Fibroblast of lung (primary cell): ENCODE measurements around the gene DNAJC17. TPM values are rescaled to one million over a fixed set of nuclear protein-coding genes. Genes with fewer than 3 reads are reported as not detected.

ENCODE experiments used
- DNase-seq, 2 donors: peaks; one replicate each; pipeline versions ENCODE4 v3.0.0 to v3.0.0-alpha.2; 2010; ENCODE audit warnings: low read depth in 2 of 2
- H2AFZ ChIP-seq: 2 replicates; pipeline ENCODE4 v1.5.1; 2012; ENCODE audit warnings: low read length, control low read depth, inconsistent platforms
- H3K27ac ChIP-seq: 2 replicates; pipeline ENCODE4 v1.5.1; 2011; ENCODE audit warnings: low read length, control low read depth; ENCODE audit not compliant: insufficient read depth
- H3K27me3 ChIP-seq: 2 replicates; pipeline ENCODE4 v1.5.1; 2011; ENCODE audit warnings: mild to moderate bottlenecking, low read length; ENCODE audit not compliant: control insufficient read depth, insufficient read depth
- H3K36me3 ChIP-seq: 2 replicates; pipeline ENCODE4 v1.5.1; 2011; ENCODE audit warnings: low read length; ENCODE audit not compliant: control insufficient read depth, insufficient read depth
- H3K4me1 ChIP-seq: 2 replicates; pipeline ENCODE4 v1.5.1; 2011; ENCODE audit warnings: low read length; ENCODE audit not compliant: control insufficient read depth, insufficient read depth; ENCODE audit errors: extremely low read depth
- H3K4me2 ChIP-seq: 2 replicates; pipeline ENCODE4 v1.5.1; 2011; ENCODE audit warnings: low read length, control low read depth; ENCODE audit not compliant: insufficient read depth; ENCODE audit errors: extremely low read depth
- H3K4me3 ChIP-seq, 4 experiments: fragments of 200-600 bp in 1 of 4; sonication (generic) in 1 of 4; replicated peaks in 1 of 4; 2 replicates each; pipeline ENCODE4 v1.5.1; 2011 to 2016; ENCODE audit warnings: low read length in 4 of 4, low read depth in 3 of 4, mild to moderate bottlenecking in 3 of 4, control low read depth in 2 of 4, inconsistent platforms in 1 of 4, mixed read lengths in 1 of 4; ENCODE audit not compliant: insufficient read depth in 1 of 4; ENCODE audit errors: control extremely low read depth in 1 of 4
- H3K79me2 ChIP-seq: 2 replicates; pipeline ENCODE4 v1.5.1; 2012; ENCODE audit warnings: mild to moderate bottlenecking, low read length, inconsistent platforms; ENCODE audit not compliant: control insufficient read depth, insufficient read depth
- H3K9ac ChIP-seq: 2 replicates; pipeline ENCODE4 v1.5.1; 2011; ENCODE audit warnings: mild to moderate bottlenecking, low read length, control low read depth; ENCODE audit not compliant: insufficient read depth
- H3K9me3 ChIP-seq: 2 replicates; pipeline ENCODE4 v1.5.1; 2012; ENCODE audit warnings: low read depth, low read length; ENCODE audit not compliant: control insufficient read depth, insufficient read depth
- H4K20me1 ChIP-seq: 2 replicates; pipeline ENCODE4 v1.5.1; 2011; ENCODE audit warnings: low read length; ENCODE audit not compliant: control insufficient read depth, insufficient read depth; ENCODE audit errors: extremely low read depth
- EZH2 ChIP-seq: IDR thresholded peaks from 2 replicates; pipeline ENCODE4 v1.5.1; 2012; ENCODE audit warnings: low read length, control low read depth, mild to moderate bottlenecking; ENCODE audit errors: missing control alignments
- polyA plus RNA-seq, 2 donors: library from polyadenylated mRNA; depleted of rRNA in 1 of 2; stranded (reverse) in 1 of 2; unstranded in 1 of 2; fragments of >200 nt; gene quantifications; 2 replicates each; pipeline ENCODE4 v1.2.1, GENCODE V29; 2011 to 2012; ENCODE audit warnings: missing spikeins in 1 of 2
- total RNA-seq: library from RNA; depleted of rRNA; stranded (reverse); fragments of >200 nt; gene quantifications from 2 replicates; pipeline ENCODE4 v1.2.1, GENCODE V29; 2014
- TF ChIP-seq, protein P1 (sequence below), 2 donors: IDR thresholded peaks in 1 of 2; conservative IDR thresholded peaks in 1 of 2; 1 replicate in 1 of 2; 2 replicates in 1 of 2; pipeline ENCODE4 v1.5.1; 2011 to 2012; ENCODE audit warnings: low read length in 2 of 2, control low read depth in 1 of 2, inconsistent platforms in 1 of 2, low read depth in 1 of 2, mild to moderate bottlenecking in 1 of 2

DNAJC17 gene
- total and polyA plus RNA-seq, 2 donors (not counting 1 experiment from before 2014, with no cell fraction given), result 17.7 to 41.8 TPM

DNA sequence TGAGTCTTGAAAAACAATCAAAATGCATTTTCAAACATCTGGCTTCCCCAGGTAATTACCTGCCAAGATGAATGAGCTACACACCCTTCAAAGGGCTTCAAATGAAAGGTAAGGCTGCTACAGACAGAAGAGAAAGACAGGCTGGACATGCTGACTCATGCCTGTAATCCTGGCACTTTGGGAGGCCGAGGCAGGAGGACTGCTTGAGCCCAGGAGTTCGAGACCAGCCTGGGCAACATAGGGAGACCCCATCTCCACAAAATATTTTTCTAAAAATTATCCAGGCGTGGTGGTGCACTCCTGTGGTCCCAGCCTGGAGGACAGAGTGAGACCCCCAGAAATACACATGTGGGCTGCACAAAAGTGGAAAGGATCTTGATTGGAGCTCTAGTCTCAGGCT, 14.9 kb downstream of the DNAJC17 start:
- Histone ChIP-seq H3K36me3 (no peaks in the 10 kb centered on the region), H3K27me3 (no peaks in the 10 kb centered on the region), H3K9me3 (no peaks in the 10 kb centered on the region), H3K27ac (no peak overlapping the region), H4K20me1 (no peaks in the 10 kb centered on the region), H2AFZ (no peak overlapping the region), H3K9ac (no peak overlapping the region), H3K79me2 (peaks cover 8% of the 10 kb centered on the region), H3K4me1 (peaks cover 9% of the 10 kb centered on the region), H3K4me3 (no peak overlapping the region), H3K4me2 (no peak overlapping the region)
- TF ChIP-seq, protein P1, sequence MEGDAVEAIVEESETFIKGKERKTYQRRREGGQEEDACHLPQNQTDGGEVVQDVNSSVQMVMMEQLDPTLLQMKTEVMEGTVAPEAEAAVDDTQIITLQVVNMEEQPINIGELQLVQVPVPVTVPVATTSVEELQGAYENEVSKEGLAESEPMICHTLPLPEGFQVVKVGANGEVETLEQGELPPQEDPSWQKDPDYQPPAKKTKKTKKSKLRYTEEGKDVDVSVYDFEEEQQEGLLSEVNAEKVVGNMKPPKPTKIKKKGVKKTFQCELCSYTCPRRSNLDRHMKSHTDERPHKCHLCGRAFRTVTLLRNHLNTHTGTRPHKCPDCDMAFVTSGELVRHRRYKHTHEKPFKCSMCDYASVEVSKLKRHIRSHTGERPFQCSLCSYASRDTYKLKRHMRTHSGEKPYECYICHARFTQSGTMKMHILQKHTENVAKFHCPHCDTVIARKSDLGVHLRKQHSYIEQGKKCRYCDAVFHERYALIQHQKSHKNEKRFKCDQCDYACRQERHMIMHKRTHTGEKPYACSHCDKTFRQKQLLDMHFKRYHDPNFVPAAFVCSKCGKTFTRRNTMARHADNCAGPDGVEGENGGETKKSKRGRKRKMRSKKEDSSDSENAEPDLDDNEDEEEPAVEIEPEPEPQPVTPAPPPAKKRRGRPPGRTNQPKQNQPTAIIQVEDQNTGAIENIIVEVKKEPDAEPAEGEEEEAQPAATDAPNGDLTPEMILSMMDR (conservative IDR thresholded peaks at IDR 0.05 in 1 of 2, IDR thresholded peaks at IDR 0.05 in 1 of 2; ENCODE audit: low read depth in 1 of 2, low read length in 2 of 2), result no peak
- TF ChIP-seq EZH2, result no peak
- no peak for DNase-seq

DNA sequence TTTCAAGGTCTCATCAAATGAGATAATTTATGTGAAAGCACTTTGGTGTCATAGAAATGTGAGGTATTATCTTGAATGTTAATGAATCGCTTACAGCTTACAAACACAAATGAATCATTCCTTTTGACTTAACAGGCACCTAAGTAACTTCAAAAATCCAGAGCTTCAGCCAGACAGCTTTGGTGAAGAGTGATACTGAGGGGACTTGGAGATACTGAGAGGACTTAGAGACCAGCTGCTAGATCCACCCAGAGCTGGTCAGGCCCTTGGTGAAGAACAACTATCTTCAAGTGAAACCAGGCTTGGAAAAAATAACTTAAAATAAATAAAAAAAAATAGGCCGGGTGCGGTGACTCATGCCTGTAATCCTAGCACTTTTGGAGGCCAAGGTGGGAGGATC, 16.6 kb downstream of the DNAJC17 start:
- Histone ChIP-seq H2AFZ (no peak overlapping the region), H3K9me3 (no peaks in the 10 kb centered on the region), H3K27ac (no peak overlapping the region), H3K4me3 (no peak overlapping the region), H3K4me1 (peaks cover 11% of the 10 kb centered on the region), H3K36me3 (no peaks in the 10 kb centered on the region), H3K27me3 (no peaks in the 10 kb centered on the region), H3K79me2 (peaks cover 8% of the 10 kb centered on the region), H4K20me1 (no peaks in the 10 kb centered on the region), H3K4me2 (no peak overlapping the region), H3K9ac (no peak overlapping the region)
- DNase-seq, result peak in 1 of 2 donors; percentile 57
- no peak for TF ChIP-seq EZH2
- TF ChIP-seq, protein P1 (conservative IDR thresholded peaks at IDR 0.05 in 1 of 2, IDR thresholded peaks at IDR 0.05 in 1 of 2; ENCODE audit: low read depth in 1 of 2, low read length in 2 of 2), result no peak

DNA sequence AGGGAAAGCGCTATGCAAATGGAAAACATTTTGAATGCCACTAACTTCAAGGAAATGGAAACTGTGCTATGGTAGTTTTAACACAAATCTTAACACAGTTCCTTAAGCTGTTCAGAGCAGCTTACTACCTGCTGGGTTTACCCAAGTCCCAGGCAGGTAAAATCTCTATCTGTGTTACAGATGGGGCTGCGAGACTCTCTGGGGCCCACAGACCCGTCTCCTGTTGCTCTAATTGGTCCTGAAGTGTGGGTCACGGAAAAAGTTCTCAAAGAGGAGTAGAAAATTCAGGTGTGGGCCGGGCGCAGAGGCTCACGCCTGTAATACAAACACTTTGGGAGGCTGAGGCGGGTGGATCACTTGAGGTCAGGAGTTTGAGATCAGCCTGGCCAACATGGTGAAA, 17.3 kb downstream of the DNAJC17 start:
- Histone ChIP-seq H3K36me3 (no peaks in the 10 kb centered on the region), H3K4me3 (no peak overlapping the region), H2AFZ (no peak overlapping the region), H3K4me2 (no peak overlapping the region), H3K9ac (no peak overlapping the region), H4K20me1 (no peaks in the 10 kb centered on the region), H3K27me3 (no peaks in the 10 kb centered on the region), H3K27ac (no peak overlapping the region), H3K4me1 (peaks cover 11% of the 10 kb centered on the region), H3K9me3 (no peaks in the 10 kb centered on the region), H3K79me2 (peaks cover 8% of the 10 kb centered on the region)
- TF ChIP-seq, protein P1 (conservative IDR thresholded peaks at IDR 0.05 in 1 of 2, IDR thresholded peaks at IDR 0.05 in 1 of 2; ENCODE audit: low read depth in 1 of 2, low read length in 2 of 2), result no peak
- TF ChIP-seq EZH2, result no peak
- no peak for DNase-seq
